HG03520 (cell line): ENCODE measurements around the gene TMEM272.

ENCODE experiments used
- ATAC-seq: cut with Tn5 transposase; IDR thresholded peaks from one replicate; pipeline ENCODE4 v1.9.1; 2021; ENCODE audit warnings: mild to moderate bottlenecking, moderate library complexity; ENCODE audit not compliant: unreplicated experiment

The TMEM272 gene

DNA sequence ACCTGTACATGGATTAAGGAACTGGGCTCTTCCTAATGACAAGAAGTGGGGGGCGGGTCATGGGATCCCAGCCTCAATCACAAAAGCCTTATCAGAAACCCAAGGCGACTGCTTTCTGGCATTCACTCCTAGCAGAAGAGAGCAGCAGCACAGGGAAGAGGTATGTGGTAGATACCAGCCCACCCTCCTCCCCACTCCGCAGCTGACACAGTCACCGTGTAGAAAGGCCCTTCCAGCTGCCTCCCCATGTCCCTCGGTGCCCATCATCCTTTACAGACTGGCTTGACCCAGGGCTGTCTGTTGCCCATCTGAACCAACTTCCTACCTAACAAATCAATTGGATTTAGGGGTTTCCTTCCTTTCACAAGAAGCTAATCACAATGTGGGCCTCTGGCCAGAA is 37.9 kb downstream of the TMEM272 start:
- ATAC-seq, result no peak

DNA sequence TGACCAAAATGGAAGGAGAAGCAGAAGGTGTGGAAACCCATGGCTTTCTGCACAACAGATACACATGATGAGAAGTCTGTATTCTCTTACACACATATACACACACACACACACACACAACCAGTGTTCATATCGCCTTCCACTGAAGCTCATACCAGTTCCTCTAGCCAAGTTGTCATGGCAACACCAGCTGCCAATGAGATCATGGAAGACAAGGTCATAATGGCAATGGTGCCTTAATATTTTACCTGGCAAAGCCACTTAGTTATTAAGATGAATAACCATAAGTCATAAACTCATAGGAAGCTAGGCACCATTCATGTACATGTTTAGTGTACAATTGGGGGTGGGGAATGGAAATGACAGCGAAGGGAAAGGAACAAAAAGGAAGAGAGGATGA is 38.4 kb downstream of the TMEM272 start:
- no peak for ATAC-seq

DNA sequence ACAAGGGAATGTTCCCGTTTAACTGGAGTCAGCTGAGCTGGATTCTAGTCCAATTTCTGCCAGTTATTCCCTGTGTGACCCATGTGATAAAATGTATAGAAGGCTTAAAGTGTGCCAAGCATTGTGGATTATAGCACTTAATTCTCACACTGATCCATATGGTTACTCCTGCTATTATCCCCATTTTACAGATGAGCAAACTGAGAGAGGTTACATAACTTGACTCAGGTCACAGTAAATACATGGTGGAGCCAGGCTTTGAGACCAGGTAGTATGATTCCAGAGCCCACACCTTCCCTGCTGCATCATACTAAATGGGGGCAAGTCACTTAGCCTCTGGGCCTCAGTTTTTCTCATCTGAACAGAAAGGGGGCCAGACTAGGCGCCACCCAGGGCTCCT is 39.1 kb downstream of the TMEM272 start:
- ATAC-seq, result no peak

DNA sequence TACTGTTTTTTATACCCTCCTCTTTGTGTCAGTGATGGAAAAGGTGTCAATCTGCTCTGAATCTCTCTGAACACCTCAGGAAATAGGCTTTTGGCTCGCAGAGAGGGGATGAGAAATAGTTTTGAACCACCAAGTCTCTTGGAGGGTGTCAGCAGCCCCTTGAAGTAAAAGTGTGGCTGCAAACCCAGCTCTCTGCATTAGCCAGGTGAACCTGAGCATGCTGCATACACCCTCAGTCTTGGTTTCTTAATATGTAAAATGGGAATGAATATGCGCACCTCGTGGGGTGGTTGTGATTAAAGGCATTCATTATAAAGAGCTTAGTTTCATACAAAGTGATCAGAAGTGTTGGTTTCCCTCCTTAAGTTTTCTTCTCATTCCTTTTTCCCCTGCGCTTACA is 39.7 kb downstream of the TMEM272 start:
- no peak for ATAC-seq

DNA sequence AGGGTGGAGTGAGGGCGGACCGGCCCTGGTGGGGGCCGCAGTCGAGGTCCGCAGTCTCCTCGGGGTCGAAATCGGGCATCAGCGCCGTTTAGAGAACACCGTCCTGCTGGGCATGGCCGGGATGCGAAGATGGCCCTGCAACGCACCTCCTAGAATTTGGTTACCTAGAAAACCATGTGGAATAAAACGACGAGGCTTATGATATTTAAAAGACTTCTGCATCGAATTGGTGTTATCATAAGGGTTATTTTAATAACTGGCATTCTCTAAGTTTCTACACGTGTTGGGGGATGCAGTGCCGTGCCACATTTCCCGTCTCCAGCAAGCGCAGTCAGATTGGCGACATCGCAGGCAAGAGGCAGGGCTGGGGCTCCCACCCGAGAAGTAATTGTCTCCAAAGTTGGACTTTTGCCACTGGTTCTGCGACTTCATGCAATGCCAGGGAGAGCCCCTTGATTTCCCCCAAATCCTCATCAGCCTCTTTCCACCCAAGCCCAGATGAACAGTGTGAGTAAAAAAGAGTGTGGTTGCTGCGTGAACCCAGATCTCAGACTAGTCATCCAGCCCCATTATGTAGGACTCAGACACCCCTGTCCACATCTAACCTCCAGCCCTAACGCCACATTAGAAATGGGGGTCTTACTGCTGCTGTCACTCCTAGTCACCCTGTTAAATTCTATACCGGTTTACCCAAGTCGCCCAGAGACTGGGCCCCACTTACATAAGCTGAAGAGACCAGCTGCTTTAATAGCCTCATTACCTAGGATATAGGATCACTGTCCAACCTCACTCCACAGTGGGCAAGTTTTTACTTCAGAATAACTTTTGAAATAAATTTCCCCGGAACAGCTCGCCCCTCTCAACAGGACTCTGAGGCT is 40.4 kb downstream of the TMEM272 start:
- ATAC-seq, result no peak

DNA sequence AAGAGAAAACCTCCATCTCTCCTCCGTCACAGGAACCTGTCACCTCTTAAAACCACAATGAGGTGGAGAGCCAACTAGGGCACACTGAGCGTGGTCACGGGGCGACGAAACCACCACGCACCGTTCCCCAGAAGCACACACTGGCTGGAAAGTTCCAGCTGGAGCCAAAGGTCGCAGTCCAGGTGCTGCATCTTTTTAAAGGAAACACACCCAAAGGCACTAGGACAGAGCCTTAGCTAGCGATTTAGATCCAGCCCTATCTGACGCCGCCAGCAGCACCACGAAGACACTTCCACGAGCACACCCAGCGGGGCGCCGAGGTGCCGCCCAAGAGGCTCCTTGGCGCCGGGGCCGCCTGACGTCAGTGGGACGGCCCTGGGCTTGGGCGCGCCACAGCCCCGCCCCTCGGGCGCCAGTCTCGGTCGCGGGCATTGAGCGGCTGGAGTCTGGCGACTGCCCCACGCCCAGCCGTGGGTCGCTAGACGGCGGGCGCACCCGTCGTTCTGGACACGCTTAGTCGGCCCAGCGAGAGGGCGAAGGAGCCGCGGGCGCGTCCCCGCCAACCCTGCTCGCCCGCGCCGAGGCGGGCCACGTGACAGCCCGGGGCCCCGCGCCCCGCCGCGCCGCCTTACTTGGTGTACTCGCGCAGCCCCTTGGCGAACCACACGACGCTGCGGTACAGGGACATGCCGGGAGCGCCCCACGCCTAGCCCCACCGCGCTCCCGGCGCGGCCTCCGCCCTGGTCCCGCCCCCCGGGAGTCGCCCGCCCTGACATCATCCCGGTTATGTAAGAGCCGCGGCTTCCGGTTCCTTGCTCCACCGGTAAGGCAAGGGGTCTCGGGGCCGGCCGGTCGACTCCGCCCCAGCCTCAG is 41.3 kb downstream of the TMEM272 start, which contains the start of gene DHRS12:
TSS of gene DHRS12 (minus strand) at position 742 of the 873 bp plus-strand sequence. CDS start 4,504 bp downstream, outside the sequence.
- ATAC-seq, result peak; percentile 85

DNA sequence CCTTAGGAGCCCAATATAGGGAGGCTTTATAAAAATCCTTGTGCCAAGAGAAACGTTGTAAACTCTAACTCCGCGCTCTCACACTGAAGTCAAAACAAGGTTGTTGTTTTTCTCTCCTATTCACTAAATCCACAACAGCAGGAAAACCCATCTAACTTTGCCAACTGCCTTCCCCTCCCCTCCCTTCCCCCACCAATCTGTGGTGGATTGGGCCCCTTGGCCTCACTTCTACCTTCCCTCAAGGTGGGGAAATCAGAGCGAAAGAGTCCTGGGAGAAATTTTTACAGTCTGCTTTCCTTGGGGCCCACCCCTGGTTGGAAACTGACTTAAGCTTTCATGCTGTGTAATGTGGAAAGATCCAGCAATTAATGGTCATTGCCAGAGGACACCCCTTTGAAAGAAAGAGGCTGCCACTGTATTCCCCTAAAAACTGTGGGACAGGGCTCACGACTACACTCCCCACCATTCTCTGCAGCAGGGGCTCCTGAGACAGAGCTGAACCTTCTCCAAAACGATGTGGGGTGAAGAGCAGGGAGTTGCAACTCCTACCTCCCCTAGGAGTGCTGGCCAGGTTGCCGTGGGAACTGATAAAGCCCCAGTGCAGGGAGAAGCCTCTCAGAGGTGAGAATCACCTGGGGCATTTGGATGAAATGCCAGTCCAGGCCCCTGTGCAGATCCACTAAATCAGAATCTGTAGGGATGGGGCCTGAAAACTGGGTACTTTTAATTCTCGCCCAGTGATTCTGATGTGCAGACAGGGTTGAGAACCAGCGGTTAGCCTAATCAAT is 42.2 kb downstream of the TMEM272 start:
- ATAC-seq, result no peak

DNA sequence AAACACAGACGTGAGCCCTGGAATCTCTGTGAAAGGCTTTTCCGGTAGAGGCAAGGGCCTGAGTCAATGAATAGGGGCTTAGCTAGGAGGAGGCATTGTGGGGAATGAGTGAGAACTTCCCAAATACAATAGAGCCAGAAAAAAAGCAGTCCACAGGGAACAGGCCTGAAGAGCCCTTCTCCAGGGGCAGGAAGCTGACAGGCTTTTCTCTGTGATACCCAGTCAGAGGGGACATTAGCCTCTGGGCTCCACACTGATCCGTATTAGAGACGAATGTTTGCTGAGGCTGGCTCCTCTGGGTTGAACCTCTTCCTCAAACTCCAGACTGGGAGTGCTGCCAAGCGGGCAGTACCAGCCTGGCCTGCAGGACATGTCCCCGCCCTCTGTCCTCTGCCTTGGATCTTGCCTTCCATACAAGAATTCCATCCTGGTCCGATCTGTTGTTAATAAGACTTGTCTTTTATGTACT is 43.3 kb downstream of the TMEM272 start:
- no peak for ATAC-seq

DNA sequence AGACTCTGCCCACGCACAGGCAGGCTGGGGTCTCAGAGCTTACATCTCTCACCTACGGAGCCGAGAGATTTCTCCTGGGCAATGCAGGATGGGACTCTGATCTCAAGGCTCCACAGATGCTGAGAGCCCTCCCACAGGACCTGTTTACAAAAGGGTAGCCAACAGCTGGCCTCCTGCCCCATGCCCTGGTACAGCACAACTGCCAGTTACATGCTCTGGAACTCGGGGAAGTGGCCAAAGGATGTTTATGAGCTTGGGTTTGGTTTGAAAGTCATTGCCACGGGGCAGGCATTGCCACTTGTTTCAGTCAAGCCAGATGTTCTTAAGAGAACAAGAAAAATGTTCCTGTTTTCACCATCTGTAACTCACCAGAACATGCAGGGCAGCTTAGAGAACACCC is 44.5 kb downstream of the TMEM272 start:
- no peak for ATAC-seq

DNA sequence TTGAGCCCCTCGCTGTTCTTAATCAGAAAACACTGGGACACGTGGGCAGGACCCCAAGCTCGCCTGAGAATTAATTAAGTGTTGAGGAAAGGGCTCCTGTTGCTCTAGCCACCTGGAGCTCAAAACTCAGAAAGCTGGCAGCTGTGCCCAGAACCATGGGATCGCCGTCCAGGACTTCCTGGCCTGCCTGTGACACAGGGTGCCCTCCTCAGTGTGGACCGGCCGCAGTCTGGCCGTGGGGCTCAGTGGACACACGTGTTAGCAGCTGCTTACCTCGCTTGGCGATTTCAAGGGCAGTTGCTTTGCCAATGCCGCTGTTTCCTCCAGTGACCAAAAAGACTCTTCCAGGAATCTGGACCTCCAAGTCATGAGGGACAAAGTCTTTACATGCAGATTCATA is 45.7 kb downstream of the TMEM272 start:
- ATAC-seq, result no peak

DNA sequence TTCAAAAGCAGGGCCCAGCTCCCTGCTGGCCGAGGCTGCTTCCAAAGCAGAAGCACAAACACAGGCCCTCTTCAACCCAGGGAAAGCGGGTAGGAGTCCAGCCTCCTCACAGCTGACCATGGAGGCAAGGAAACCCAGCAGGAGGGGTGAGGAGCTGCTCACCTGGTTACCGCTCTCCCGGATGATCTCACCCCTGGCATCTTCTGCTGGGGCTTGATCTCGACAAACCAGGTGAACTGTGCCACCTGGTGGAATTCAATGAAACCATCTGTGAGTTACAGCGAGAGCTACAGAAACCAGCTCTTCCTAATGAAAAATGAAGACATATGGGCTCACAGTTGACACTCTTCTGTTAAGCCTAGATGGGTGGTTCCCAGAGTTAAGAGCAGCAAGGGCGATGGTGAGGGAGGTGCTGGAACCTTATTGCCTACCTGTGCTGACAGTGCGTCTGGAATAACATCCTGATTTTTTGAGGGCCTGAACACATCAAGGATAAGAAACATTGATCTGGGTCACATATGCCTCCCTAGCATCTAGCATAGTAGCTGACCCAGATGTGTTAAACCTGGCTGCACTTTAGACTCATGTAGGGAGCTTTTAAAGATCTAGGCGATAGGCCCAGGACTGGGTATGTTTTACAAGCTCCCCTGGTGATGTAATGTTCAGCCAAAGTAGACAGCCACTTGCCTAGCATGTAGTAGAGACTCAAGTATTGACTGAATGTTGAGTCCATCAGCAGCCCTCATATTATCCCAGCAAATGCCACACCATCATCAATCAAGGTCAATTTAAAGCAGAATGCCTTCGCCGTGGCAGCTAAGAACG is 47.1 kb downstream of the TMEM272 start:
- ATAC-seq, result peak; percentile 43

DNA sequence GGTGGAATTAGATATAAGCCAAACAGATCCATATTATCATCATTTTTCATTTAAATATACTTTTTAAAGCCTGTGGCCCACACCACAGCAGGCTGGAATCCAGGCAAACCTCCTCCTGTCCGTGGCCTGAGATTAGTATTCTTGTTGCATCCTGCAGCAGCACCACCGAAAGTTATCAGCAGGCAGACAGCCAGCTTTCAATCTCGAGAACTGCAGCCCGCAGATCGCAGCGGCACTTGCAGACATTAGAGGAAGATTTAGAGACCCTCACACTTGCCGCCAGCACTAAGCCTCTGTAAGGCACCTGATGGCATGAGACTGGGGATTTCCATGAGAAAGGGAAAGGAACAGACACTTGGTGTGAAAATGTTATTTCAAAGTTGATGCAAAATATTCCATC is 48.4 kb downstream of the TMEM272 start:
- no peak for ATAC-seq

DNA sequence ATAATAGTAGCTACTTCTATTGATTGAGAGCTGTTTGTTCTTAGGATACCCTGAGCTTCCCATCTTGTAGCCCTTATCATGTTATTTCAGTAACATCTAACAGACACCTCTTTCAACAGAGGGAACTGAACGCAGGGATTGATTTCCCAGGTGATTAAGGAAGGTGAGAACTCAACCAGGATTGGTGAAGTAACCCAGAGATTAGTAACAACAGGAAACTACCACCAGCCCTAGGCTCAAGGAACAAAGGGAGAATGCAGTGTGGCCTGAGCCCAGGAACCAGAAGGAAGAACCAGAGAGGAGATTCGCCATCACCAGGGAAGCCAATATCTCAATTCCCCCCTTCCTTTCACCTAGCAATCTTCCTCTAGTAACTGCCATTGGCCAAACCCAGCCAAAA is 49.6 kb downstream of the TMEM272 start:
- ATAC-seq, result no peak

DNA sequence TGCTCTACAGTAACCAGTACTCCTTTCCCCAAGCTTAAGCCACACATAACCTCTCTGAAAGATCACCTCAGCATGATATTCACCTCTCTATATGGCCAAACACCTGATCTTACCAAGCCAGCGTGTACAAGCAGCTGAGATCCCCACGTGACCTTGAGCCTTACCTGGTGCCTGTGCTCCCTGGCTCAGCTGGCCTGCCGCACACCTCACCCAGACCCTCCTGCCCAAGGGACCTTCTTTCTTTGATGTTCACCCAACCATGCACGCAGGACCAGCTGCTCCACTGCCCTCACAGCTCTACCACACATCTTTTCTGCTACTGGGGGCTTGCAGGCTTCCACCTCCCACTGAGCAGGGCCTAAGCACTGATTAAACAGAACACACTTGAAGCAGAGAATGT is 50.0 kb downstream of the TMEM272 start:
- no peak for ATAC-seq

DNA sequence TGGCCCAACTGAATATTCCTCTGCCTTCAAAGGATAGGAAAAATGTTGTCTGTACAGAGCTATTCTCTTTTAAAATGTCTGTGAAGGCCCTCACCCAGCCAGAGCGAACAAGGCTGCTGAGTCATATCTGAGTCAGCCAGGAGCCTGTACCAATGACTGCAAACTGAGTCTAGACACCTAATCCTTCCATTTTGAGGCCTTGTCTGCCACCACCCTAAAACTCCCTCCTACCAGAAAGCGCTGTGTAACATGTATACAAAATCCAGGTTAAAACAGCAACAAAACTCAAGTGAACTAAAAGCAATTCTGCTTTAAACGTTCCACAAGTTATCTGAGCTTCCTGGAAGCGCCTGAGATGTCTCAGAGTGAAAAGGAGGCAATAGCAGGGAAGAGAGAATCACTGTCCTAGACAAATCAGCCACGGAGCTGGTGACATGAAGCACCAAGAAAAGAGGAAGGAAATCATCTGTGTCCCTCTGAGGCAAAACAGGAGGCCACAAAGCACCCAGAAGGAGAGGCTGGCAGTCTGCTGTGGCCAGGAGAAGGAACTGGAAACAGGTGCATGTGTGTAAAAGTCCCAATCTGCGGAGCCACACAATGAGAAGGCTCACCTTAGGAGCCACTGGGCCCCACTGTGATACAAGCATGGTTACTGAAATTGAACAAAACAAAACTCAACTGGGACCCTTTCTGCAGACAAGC is 51.3 kb downstream of the TMEM272 start:
- ATAC-seq, result peak; percentile 40

DNA sequence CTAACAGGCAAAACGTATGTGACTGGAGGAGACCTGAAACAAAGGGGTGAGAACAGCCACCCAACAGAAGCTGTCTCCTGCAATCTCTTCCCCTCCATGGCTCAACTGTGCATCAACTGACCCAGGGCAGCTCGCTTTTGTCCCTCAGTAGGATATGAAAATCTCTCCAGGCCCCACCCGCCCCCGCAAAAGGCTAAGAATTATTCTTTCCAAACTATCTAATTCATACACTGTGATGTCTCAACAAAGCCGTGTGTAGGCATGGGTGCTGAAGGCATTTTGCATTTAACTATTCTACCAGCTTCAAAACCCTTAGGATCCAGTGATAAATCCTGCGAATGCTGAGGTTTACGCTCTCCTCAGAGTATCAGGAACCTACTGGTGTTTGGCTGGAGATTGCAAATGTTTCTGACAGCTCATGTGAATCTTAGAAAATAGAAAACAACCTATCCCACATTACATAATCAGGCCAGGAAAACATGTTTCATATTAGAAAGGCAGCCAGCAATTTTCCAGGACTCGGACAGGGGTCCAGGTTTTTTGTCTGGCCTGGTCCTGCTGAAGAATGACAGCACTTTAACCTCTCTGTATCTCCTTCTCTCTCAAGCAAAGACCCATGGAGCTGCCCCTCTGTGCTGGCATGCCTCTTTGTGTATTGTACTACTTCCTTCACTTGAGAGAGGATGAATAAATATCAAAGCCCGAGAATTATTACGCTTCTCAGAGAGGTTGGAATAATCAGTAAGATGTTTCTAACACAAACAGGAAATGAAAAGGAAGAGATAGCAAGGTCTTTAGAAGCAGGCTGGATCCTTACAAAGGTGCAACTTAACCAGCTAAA is 58.3 kb downstream of the TMEM272 start:
- no peak for ATAC-seq

DNA sequence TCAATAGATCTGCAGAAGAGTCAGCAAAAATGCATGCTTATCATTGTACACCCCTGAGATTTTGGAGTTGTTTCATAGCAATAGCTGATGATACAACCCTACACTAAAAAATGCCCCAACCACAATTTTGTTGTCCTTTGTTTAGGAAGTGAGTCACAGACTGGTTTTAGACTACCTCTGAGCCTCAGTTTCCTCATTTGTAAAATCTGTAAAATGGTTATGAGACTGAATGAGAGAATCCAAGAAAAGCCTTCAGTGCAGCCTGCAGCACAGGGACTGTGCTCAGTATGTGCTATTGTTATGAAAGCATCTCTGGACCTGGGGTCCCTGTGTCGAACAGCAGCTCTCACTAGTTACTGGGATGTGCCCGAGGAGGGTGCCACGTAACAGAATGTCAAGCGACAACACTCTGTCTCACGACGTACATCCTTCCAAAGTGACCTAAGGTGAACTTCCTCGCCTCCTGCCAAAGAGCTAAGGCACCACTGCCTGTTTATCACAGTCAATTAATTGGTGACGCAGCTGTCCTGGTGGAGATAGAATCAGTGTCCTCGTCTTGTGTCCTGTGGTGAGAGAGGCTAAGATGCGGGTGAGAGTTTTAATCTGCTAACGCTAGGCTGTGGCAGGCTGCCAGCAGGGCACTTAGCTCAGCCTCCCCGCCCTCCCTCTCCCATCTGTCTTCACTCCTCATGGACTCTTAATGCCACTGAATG is 59.1 kb downstream of the TMEM272 start:
- no peak for ATAC-seq

DNA sequence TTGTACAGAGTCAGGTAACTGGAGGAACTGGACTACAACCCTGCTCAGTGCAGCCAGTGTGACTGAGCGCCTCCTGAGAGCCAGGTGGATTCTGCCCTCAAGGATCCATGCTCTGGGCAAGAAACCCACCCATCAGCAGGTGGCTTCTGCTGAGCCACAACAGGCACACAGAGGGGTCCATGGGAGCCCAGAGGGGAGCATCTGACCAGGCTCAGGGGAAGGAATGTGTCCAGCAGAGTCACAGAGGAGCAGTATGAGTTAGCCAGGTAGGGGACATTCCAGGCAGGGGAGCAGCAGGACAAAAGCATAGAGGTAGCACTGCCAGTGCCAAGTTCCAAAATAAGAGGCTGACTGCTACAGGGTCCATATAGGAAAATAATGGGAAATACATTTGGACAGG is 60.9 kb downstream of the TMEM272 start:
- ATAC-seq, result no peak
